Measurements from ENCODE around the gene UBR4.

The UBR4 gene

GRCh38 chr1:19032413-19032695, 177.7 kb downstream of the UBR4 start:
- no peak overlapping the region for H4K91ac ChIP-seq (ENCODE audit: low read length)
- no peaks in the 10 kb centered on the region for H3K79me1 ChIP-seq (replicated peaks; ENCODE audit: low read length, poor library complexity, severe bottlenecking)
- no peak overlapping the region for H2AFZ ChIP-seq (ENCODE audit: low read depth, low read length)
- WGBS, result 85% methylated on average over 5 of the region's 5 CpGs
- no peak overlapping the region for H3K27ac ChIP-seq (ENCODE audit: low read length, poor library complexity, severe bottlenecking)
- H2BK15ac ChIP-seq (ENCODE audit: low read depth, poor library complexity, severe bottlenecking), result no peak overlapping the region
- no peak overlapping the region for H3K4ac ChIP-seq (ENCODE audit: low read depth in 1 of 2, low read length in 2 of 2)
- no peak overlapping the region for H3K4me3 ChIP-seq (ENCODE audit: insufficient read depth in 1 of 2, low read depth in 1 of 2, low read length in 2 of 2)
- no peaks in the 10 kb centered on the region for H3K9me3 ChIP-seq (ENCODE audit: control insufficient read depth, low read length)
- H4K8ac ChIP-seq (ENCODE audit: low read length), result no peak overlapping the region
- H3K4me2 ChIP-seq (ENCODE audit: low read length, poor library complexity, severe bottlenecking), result no peak overlapping the region
- H3K23ac ChIP-seq (ENCODE audit: low read length in 2 of 2), result no peak overlapping the region
- H3K36me3 ChIP-seq (ENCODE audit: control insufficient read depth in 1 of 2, insufficient read depth in 2 of 2, low read depth in 1 of 2, low read length in 2 of 2), result no peaks in the 10 kb centered on the region
- H2BK12ac ChIP-seq (ENCODE audit: low read length in 2 of 2), result no peak overlapping the region
- no peaks in the 10 kb centered on the region for H3K4me1 ChIP-seq (ENCODE audit: control insufficient read depth, insufficient read depth, low read depth, low read length)
- H2BK5ac ChIP-seq (ENCODE audit: low read depth, low read length, poor library complexity, severe bottlenecking), result no peak overlapping the region
- H3K27me3 ChIP-seq (ENCODE audit: control insufficient read depth in 1 of 2, insufficient read depth in 1 of 2, low read length in 2 of 2), result peaks cover 10 to 51% of the 10 kb centered on the region in 2 experiments
- H3K18ac ChIP-seq (ENCODE audit: low read depth in 1 of 2, low read length in 2 of 2), result no peak overlapping the region
- DNase-seq, result no peak
- no peak overlapping the region for H3K9ac ChIP-seq (ENCODE audit: low read length)
- no peak overlapping the region for H3K14ac ChIP-seq (ENCODE audit: low read length in 2 of 2)
- no peak overlapping the region for H2BK120ac ChIP-seq (ENCODE audit: low read depth, low read length)
- no peak overlapping the region for H2AK5ac ChIP-seq (ENCODE audit: low read length, severe bottlenecking)

GRCh38 chr1:19029191-19030085, 180.6 kb downstream of the UBR4 start:
- no peaks in the 10 kb centered on the region for H3K79me1 ChIP-seq (replicated peaks; ENCODE audit: low read length, poor library complexity, severe bottlenecking)
- no peaks in the 10 kb centered on the region for H3K4me1 ChIP-seq (ENCODE audit: control insufficient read depth, insufficient read depth, low read depth, low read length)
- H2BK12ac ChIP-seq (ENCODE audit: low read length in 2 of 2), result no peak overlapping the region
- H4K8ac ChIP-seq (ENCODE audit: low read length), result no peak overlapping the region
- no peak overlapping the region for H2AK5ac ChIP-seq (ENCODE audit: low read length, severe bottlenecking)
- no peaks in the 10 kb centered on the region for H3K9me3 ChIP-seq (ENCODE audit: control insufficient read depth, low read length)
- no peak overlapping the region for H3K4ac ChIP-seq (ENCODE audit: low read depth in 1 of 2, low read length in 2 of 2)
- H3K36me3 ChIP-seq (ENCODE audit: control insufficient read depth in 1 of 2, insufficient read depth in 2 of 2, low read depth in 1 of 2, low read length in 2 of 2), result no peaks in the 10 kb centered on the region
- peak; percentile 17 for DNase-seq
- H3K18ac ChIP-seq (ENCODE audit: low read depth in 1 of 2, low read length in 2 of 2), result no peak overlapping the region
- H2BK120ac ChIP-seq (ENCODE audit: low read depth, low read length), result no peak overlapping the region
- H3K4me3 ChIP-seq (ENCODE audit: insufficient read depth in 1 of 2, low read depth in 1 of 2, low read length in 2 of 2), result no peak overlapping the region
- no peak overlapping the region for H3K14ac ChIP-seq (ENCODE audit: low read length in 2 of 2)
- 87% methylated on average over 20 of the region's 21 CpGs for WGBS
- H2BK15ac ChIP-seq (ENCODE audit: low read depth, poor library complexity, severe bottlenecking), result no peak overlapping the region
- no peak overlapping the region for H3K27ac ChIP-seq (ENCODE audit: low read length, poor library complexity, severe bottlenecking)
- H3K4me2 ChIP-seq (ENCODE audit: low read length, poor library complexity, severe bottlenecking), result no peak overlapping the region
- no peak overlapping the region for H4K91ac ChIP-seq (ENCODE audit: low read length)
- H2AFZ ChIP-seq (ENCODE audit: low read depth, low read length), result no peak overlapping the region
- H3K9ac ChIP-seq (ENCODE audit: low read length), result no peak overlapping the region
- H2BK5ac ChIP-seq (ENCODE audit: low read depth, low read length, poor library complexity, severe bottlenecking), result no peak overlapping the region
- H3K27me3 ChIP-seq (ENCODE audit: control insufficient read depth in 1 of 2, insufficient read depth in 1 of 2, low read length in 2 of 2), result peaks cover 5 to 22% of the 10 kb centered on the region in 2 experiments
- no peak overlapping the region for H3K23ac ChIP-seq (ENCODE audit: low read length in 2 of 2)

GRCh38 chr1:19028546-19029129, 181.4 kb downstream of the UBR4 start:
- Histone ChIP-seq H2BK120ac (ENCODE audit: low read depth, low read length) (no peak overlapping the region), H3K4ac (ENCODE audit: low read depth in 1 of 2, low read length in 2 of 2) (no peak overlapping the region), H4K8ac (ENCODE audit: low read length) (no peak overlapping the region)

GRCh38 chr1:19028110-19028509, 182.0 kb downstream of the UBR4 start:
- H3K9me3 ChIP-seq (ENCODE audit: control insufficient read depth, low read length), result no peaks in the 10 kb centered on the region
- no peak overlapping the region for H4K91ac ChIP-seq (ENCODE audit: low read length)
- H3K18ac ChIP-seq (ENCODE audit: low read depth in 1 of 2, low read length in 2 of 2), result no peak overlapping the region
- H3K9ac ChIP-seq (ENCODE audit: low read length), result no peak overlapping the region
- no peak overlapping the region for H3K4me3 ChIP-seq (ENCODE audit: insufficient read depth in 1 of 2, low read depth in 1 of 2, low read length in 2 of 2)
- H2AFZ ChIP-seq (ENCODE audit: low read depth, low read length), result no peak overlapping the region
- H3K79me1 ChIP-seq (replicated peaks; ENCODE audit: low read length, poor library complexity, severe bottlenecking), result no peaks in the 10 kb centered on the region
- H3K4ac ChIP-seq (ENCODE audit: low read depth in 1 of 2, low read length in 2 of 2), result no peak overlapping the region
- WGBS, result 51% methylated on average over 6 of the region's 7 CpGs
- DNase-seq, result no peak
- H3K36me3 ChIP-seq (ENCODE audit: control insufficient read depth in 1 of 2, insufficient read depth in 2 of 2, low read depth in 1 of 2, low read length in 2 of 2), result no peaks in the 10 kb centered on the region
- H2BK120ac ChIP-seq (ENCODE audit: low read depth, low read length), result no peak overlapping the region
- H3K27ac ChIP-seq (ENCODE audit: low read length, poor library complexity, severe bottlenecking), result no peak overlapping the region
- H2AK5ac ChIP-seq (ENCODE audit: low read length, severe bottlenecking), result no peak overlapping the region
- H3K14ac ChIP-seq (ENCODE audit: low read length in 2 of 2), result no peak overlapping the region
- H3K27me3 ChIP-seq (ENCODE audit: control insufficient read depth in 1 of 2, insufficient read depth in 1 of 2, low read length in 2 of 2), result peaks cover 5 to 19% of the 10 kb centered on the region in 2 experiments
- H2BK12ac ChIP-seq (ENCODE audit: low read length in 2 of 2), result no peak overlapping the region
- no peak overlapping the region for H3K23ac ChIP-seq (ENCODE audit: low read length in 2 of 2)
- H3K4me1 ChIP-seq (ENCODE audit: control insufficient read depth, insufficient read depth, low read depth, low read length), result no peaks in the 10 kb centered on the region
- H4K8ac ChIP-seq (ENCODE audit: low read length), result no peak overlapping the region
- no peak overlapping the region for H2BK15ac ChIP-seq (ENCODE audit: low read depth, poor library complexity, severe bottlenecking)
- no peak overlapping the region for H3K4me2 ChIP-seq (ENCODE audit: low read length, poor library complexity, severe bottlenecking)
- H2BK5ac ChIP-seq (ENCODE audit: low read depth, low read length, poor library complexity, severe bottlenecking), result no peak overlapping the region

More at GRCh38 chr1:19028546-19029129, 181.4 kb downstream of the UBR4 start:
- no peak overlapping the region for H4K91ac ChIP-seq (ENCODE audit: low read length)
- no peak overlapping the region for H3K23ac ChIP-seq (ENCODE audit: low read length in 2 of 2)
- H3K9ac ChIP-seq (ENCODE audit: low read length), result no peak overlapping the region
- H2AFZ ChIP-seq (ENCODE audit: low read depth, low read length), result no peak overlapping the region
- H3K14ac ChIP-seq (ENCODE audit: low read length in 2 of 2), result no peak overlapping the region
- DNase-seq, result no peak
- no peaks in the 10 kb centered on the region for H3K79me1 ChIP-seq (replicated peaks; ENCODE audit: low read length, poor library complexity, severe bottlenecking)
- H2BK15ac ChIP-seq (ENCODE audit: low read depth, poor library complexity, severe bottlenecking), result no peak overlapping the region
- H3K18ac ChIP-seq (ENCODE audit: low read depth in 1 of 2, low read length in 2 of 2), result no peak overlapping the region
- no peak overlapping the region for H3K4me3 ChIP-seq (ENCODE audit: insufficient read depth in 1 of 2, low read depth in 1 of 2, low read length in 2 of 2)
- H3K9me3 ChIP-seq (ENCODE audit: control insufficient read depth, low read length), result no peaks in the 10 kb centered on the region
- H2BK12ac ChIP-seq (ENCODE audit: low read length in 2 of 2), result no peak overlapping the region
- no peak overlapping the region for H3K4me2 ChIP-seq (ENCODE audit: low read length, poor library complexity, severe bottlenecking)
- peaks cover 5 to 19% of the 10 kb centered on the region in 2 experiments for H3K27me3 ChIP-seq (ENCODE audit: control insufficient read depth in 1 of 2, insufficient read depth in 1 of 2, low read length in 2 of 2)
- no peak overlapping the region for H2AK5ac ChIP-seq (ENCODE audit: low read length, severe bottlenecking)
- no peak overlapping the region for H3K27ac ChIP-seq (ENCODE audit: low read length, poor library complexity, severe bottlenecking)
- no peak overlapping the region for H2BK5ac ChIP-seq (ENCODE audit: low read depth, low read length, poor library complexity, severe bottlenecking)
- 87% methylated on average over 8 of the region's 8 CpGs for WGBS
- no peaks in the 10 kb centered on the region for H3K36me3 ChIP-seq (ENCODE audit: control insufficient read depth in 1 of 2, insufficient read depth in 2 of 2, low read depth in 1 of 2, low read length in 2 of 2)
- H3K4me1 ChIP-seq (ENCODE audit: control insufficient read depth, insufficient read depth, low read depth, low read length), result no peaks in the 10 kb centered on the region

Measured in mesenchymal stem cell (in vitro differentiated cells and primary cell).